Stimulated activated CD8-positive, alpha-beta memory T cell treated with anti-CD3 and anti-CD28 coated beads, Interleukin-4, amount 100 ng/mL, for 4 hours (primary cell): Measurements from ENCODE around the gene CEMIP2.

Experiments used
- DNase-seq, 2 donors: peaks; one replicate each; pipeline ENCODE4 v3.0.0-alpha.2; 2020; ENCODE audit warnings: low read depth in 2 of 2, low spot score in 1 of 2

Gene CEMIP2

GRCh38 chr9:71770170-71770569, 1.9 kb upstream of the CEMIP2 start:
- no peak for DNase-seq

GRCh38 chr9:71769175-71770161, 1.2 kb upstream of the CEMIP2 start:
- DNase-seq: peak; percentile 28 to 45

GRCh38 chr9:71767776-71768321, 464 bp downstream of the CEMIP2 start:
- DNase-seq: no peak

GRCh38 chr9:71767163-71767775, 1.0 kb downstream of the CEMIP2 start:
- DNase-seq: no peak

GRCh38 chr9:71766663-71767062, 1.6 kb downstream of the CEMIP2 start:
- no peak for DNase-seq

GRCh38 chr9:71765693-71766092, 2.6 kb downstream of the CEMIP2 start:
- DNase-seq: no peak

- DNase-seq: no peak
These were observed 3.4 kb downstream of the CEMIP2 start for GRCh38 chr9:71764891-71765290.

GRCh38 chr9:71764463-71764862, 3.9 kb downstream of the CEMIP2 start:
- DNase-seq: no peak

GRCh38 chr9:71763832-71764231, 4.5 kb downstream of the CEMIP2 start:
- DNase-seq: no peak

GRCh38 chr9:71762900-71763653, 5.2 kb downstream of the CEMIP2 start:
- DNase-seq: no peak

- DNase-seq: no peak
These were observed 6.4 kb downstream of the CEMIP2 start for GRCh38 chr9:71761938-71762353.

- DNase-seq: no peak
These were observed 7.4 kb downstream of the CEMIP2 start for GRCh38 chr9:71760901-71761300.

- DNase-seq: no peak
These were observed 9.5 kb downstream of the CEMIP2 start for GRCh38 chr9:71758785-71759184.

- no peak for DNase-seq
These were observed 10.0 kb downstream of the CEMIP2 start for GRCh38 chr9:71758277-71758676.

- no peak for DNase-seq
These were observed 11.6 kb downstream of the CEMIP2 start for GRCh38 chr9:71756753-71757152.

GRCh38 chr9:71755869-71756268, 12.4 kb downstream of the CEMIP2 start:
- no peak for DNase-seq

GRCh38 chr9:71755230-71755629, 13.1 kb downstream of the CEMIP2 start:
- DNase-seq: no peak

GRCh38 chr9:71754151-71754550, 14.2 kb downstream of the CEMIP2 start:
- no peak for DNase-seq

GRCh38 chr9:71752928-71753327, 15.4 kb downstream of the CEMIP2 start:
- no peak for DNase-seq

- no peak for DNase-seq
These were observed 16.0 kb downstream of the CEMIP2 start for GRCh38 chr9:71752352-71752751.

- DNase-seq: no peak
These were observed 20.0 kb downstream of the CEMIP2 start for GRCh38 chr9:71748280-71748743.
